ENCODE measurements around the gene PACSIN3.
"Not testable (repeated sequence)": the region's sequence is repeated elsewhere in the genome, so short reads cannot be mapped to it uniquely, and the experiment has no call there.

DNA sequence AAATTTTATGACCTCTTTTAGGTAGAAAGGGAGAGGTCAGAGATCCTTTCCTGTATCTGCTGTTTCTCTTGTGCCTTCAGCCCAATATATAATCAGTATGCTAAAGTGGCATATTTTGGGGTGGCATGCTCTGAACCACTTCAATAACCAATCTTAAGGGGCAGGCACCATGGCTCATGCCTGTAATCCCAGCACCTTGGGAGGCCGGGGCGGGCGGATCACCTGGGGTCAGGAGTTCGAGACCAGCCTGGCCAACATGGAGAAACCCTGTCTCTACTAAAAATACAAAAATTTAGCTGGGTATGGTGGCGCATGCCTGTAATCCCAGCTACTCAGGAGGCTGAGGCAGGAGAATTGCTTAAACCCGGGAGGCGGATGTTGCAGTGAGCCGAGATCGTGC lies 11.9 kb upstream of the PACSIN3 start:
- TF ChIP-seq, protein P1, sequence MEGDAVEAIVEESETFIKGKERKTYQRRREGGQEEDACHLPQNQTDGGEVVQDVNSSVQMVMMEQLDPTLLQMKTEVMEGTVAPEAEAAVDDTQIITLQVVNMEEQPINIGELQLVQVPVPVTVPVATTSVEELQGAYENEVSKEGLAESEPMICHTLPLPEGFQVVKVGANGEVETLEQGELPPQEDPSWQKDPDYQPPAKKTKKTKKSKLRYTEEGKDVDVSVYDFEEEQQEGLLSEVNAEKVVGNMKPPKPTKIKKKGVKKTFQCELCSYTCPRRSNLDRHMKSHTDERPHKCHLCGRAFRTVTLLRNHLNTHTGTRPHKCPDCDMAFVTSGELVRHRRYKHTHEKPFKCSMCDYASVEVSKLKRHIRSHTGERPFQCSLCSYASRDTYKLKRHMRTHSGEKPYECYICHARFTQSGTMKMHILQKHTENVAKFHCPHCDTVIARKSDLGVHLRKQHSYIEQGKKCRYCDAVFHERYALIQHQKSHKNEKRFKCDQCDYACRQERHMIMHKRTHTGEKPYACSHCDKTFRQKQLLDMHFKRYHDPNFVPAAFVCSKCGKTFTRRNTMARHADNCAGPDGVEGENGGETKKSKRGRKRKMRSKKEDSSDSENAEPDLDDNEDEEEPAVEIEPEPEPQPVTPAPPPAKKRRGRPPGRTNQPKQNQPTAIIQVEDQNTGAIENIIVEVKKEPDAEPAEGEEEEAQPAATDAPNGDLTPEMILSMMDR (conservative IDR thresholded peaks at IDR 0.05), result not testable (repeated sequence)
- TF ChIP-seq EZH2 (IDR thresholded peaks at IDR 0.05; ENCODE audit: low read depth), result not testable (repeated sequence)
